Nephron progenitor cell (in vitro differentiated cells): ENCODE measurements around the gene SMARCB1.
"Not testable (repeated sequence)": the region's sequence is repeated elsewhere in the genome, so short reads cannot be mapped to it uniquely, and the experiment has no call there.

ENCODE experiments used
- DNase-seq: peaks from one replicate; pipeline ENCODE4 v3.0.0; 2021
- H3K27ac Mint-ChIP-seq: 2 replicates; pipeline ENCODE4 v1.8.0; 2021; ENCODE audit warnings: mild to moderate bottlenecking, moderate library complexity, mixed read lengths
- H3K27me3 Mint-ChIP-seq: 2 replicates; pipeline ENCODE4 v1.8.0; 2021; ENCODE audit warnings: mild to moderate bottlenecking, low read depth, mixed read lengths; ENCODE audit not compliant: poor library complexity
- H3K36me3 Mint-ChIP-seq: 2 replicates; pipeline ENCODE4 v1.8.0; 2021; ENCODE audit warnings: low read depth, mixed read lengths
- H3K4me1 Mint-ChIP-seq: 2 replicates; pipeline ENCODE4 v1.8.0; 2021; ENCODE audit warnings: mixed read lengths
- H3K4me3 Mint-ChIP-seq: 2 replicates; pipeline ENCODE4 v1.8.0; 2021; ENCODE audit warnings: mild to moderate bottlenecking, moderate library complexity, mixed read lengths
- H3K9me3 Mint-ChIP-seq: 2 replicates; pipeline ENCODE4 v1.8.0; 2021; ENCODE audit warnings: mild to moderate bottlenecking, moderate library complexity, mixed read lengths
- TF ChIP-seq, protein P1 (sequence below): fragments of 200-600 bp; sonication (generic); IDR thresholded peaks from 2 replicates; pipeline ENCODE4 v1.5.0; 2021; ENCODE audit warnings: antibody characterized with exemption

SMARCB1 gene

DNA sequence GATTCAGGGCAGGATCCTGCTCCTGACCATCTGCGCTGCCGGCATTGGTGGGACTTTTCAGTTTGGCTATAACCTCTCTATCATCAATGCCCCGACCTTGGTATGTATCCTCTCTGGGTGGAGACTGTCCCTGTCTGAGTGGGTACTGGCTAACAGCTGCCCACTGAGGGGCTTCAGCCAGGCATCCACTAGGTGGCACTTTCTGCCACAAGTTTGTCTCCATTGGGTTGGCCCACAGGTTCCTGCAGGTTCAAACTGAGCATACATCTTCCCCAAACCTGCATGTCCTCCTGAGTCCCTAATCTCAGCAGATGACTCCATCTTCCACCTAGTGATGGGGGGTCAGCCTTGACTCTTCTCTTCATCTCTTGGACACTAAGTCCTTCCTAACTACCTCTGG is 75.3 kb downstream of the SMARCB1 start:
- Mint-ChIP-seq H3K4me1 (peaks cover 24% of the 10 kb centered on the region), H3K36me3 (peaks cover 18% of the 10 kb centered on the region), H3K4me3 (no peak overlapping the region), H3K27ac (peak overlapping the region; percentile 22), H3K9me3 (no peaks in the 10 kb centered on the region), H3K27me3 (no peaks in the 10 kb centered on the region)
- TF ChIP-seq, protein P1, sequence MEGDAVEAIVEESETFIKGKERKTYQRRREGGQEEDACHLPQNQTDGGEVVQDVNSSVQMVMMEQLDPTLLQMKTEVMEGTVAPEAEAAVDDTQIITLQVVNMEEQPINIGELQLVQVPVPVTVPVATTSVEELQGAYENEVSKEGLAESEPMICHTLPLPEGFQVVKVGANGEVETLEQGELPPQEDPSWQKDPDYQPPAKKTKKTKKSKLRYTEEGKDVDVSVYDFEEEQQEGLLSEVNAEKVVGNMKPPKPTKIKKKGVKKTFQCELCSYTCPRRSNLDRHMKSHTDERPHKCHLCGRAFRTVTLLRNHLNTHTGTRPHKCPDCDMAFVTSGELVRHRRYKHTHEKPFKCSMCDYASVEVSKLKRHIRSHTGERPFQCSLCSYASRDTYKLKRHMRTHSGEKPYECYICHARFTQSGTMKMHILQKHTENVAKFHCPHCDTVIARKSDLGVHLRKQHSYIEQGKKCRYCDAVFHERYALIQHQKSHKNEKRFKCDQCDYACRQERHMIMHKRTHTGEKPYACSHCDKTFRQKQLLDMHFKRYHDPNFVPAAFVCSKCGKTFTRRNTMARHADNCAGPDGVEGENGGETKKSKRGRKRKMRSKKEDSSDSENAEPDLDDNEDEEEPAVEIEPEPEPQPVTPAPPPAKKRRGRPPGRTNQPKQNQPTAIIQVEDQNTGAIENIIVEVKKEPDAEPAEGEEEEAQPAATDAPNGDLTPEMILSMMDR, result peak; percentile 40
- peak; percentile 36 for DNase-seq

DNA sequence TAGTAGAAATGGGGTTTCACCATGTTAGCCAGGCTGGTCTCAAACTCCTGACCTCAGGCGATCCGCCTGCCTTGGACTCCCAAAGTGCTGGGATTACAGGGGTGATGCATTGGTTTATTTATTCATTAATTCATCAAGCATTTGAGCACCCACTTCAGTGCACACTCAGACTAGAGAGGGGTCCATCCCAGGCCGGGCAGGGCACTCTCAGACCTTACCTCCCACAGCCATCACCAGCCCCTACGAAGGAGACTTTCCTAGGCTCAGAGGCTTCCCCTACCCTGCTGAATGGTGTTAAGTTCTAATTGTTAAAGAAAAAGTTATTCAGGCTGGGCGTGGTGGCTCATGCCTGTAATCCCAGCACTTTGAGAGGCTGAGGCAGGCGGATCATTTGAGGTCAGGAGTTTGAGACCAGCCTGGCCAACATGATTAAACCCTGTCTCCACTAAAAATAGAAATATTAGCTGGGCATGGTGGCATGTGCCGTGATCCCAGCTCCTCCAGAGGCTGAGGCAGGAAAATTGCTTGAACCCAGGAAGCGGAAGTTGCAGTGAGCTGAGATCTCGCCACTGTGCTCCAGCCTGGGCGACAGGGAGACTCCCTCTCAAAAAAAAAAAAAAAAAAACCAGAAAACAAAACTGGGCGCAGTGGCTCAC is 77.9 kb downstream of the SMARCB1 start:
- not testable (repeated sequence) for H3K4me3 Mint-ChIP-seq, H3K9me3 Mint-ChIP-seq, H3K27me3 Mint-ChIP-seq, H3K4me1 Mint-ChIP-seq, DNase-seq, H3K27ac Mint-ChIP-seq
- H3K36me3 Mint-ChIP-seq, result peaks cover 42% of the 10 kb centered on the region

DNA sequence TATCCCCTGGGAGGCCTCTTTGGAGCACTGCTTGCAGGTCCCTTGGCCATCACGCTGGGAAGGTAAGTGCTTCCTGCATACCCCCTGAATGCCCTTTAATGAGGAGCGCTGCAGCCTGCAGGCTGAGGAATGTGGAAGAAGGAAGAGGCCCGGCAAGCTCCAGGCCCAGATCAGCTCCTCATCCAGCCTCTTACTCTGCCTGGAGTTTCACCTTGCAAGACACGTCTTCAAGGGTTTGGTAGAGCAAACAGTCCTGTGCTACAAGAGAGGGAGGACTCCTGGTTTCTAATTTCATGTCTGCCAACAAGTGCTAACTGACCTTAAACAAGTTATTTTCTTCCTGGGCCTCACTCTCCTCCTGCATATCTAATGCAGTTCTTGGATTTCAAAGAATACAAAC is 81.8 kb downstream of the SMARCB1 start:
- peaks cover 44% of the 10 kb centered on the region for H3K36me3 Mint-ChIP-seq
- no peaks in the 10 kb centered on the region for H3K9me3 Mint-ChIP-seq
- no peak overlapping the region for H3K4me3 Mint-ChIP-seq
- TF ChIP-seq, protein P1, result no peak
- no peaks in the 10 kb centered on the region for H3K4me1 Mint-ChIP-seq
- H3K27me3 Mint-ChIP-seq, result no peaks in the 10 kb centered on the region
- DNase-seq, result no peak
- H3K27ac Mint-ChIP-seq, result no peak overlapping the region

DNA sequence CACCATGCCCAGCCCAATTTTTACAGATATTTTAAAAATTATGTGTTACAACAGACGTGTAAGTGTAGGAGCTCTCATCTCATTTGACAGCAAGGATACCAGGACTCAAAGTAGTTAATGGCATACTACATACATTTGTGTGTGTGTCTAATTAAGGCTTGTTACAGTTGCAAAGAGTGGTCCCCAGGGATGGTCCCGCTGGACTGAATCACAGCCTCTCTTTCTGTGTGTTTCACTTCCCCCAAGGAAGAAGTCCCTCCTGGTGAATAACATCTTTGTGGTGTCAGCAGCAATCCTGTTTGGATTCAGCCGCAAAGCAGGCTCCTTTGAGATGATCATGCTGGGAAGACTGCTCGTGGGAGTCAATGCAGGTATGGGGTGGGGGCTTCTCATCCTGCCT is 88.1 kb downstream of the SMARCB1 start:
- DNase-seq, result no peak
- peaks cover 57% of the 10 kb centered on the region for H3K36me3 Mint-ChIP-seq
- peaks cover 12% of the 10 kb centered on the region for H3K4me1 Mint-ChIP-seq
- H3K4me3 Mint-ChIP-seq, result no peak overlapping the region
- no peaks in the 10 kb centered on the region for H3K9me3 Mint-ChIP-seq
- no peak overlapping the region for H3K27ac Mint-ChIP-seq
- peaks cover 7% of the 10 kb centered on the region for H3K27me3 Mint-ChIP-seq
- TF ChIP-seq, protein P1, result no peak

DNA sequence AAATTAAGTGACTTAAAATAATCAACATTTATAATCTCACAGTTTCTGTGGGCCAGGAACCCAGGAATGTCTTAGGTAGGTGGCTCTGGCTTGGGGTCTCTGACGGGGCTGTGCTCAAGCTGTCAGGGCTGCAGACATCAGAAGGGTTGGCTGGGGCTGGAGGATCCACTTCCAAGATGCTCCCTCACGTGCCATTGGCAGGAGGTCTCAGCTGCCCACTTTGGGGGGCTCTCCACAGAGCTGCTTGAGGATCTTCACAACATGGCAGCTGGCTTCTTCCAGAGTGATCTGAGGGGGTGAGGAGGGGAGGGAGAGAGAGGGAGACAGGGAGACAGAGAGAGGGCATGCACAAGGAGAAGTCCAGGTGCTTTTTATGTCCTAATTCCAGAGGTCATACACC is 89.0 kb downstream of the SMARCB1 start:
- no peaks in the 10 kb centered on the region for H3K9me3 Mint-ChIP-seq
- no peak overlapping the region for H3K27ac Mint-ChIP-seq
- H3K36me3 Mint-ChIP-seq, result peaks cover 59% of the 10 kb centered on the region
- peaks cover 12% of the 10 kb centered on the region for H3K4me1 Mint-ChIP-seq
- no peak overlapping the region for H3K4me3 Mint-ChIP-seq
- DNase-seq, result no peak
- TF ChIP-seq, protein P1, result no peak
- peaks cover 7% of the 10 kb centered on the region for H3K27me3 Mint-ChIP-seq

DNA sequence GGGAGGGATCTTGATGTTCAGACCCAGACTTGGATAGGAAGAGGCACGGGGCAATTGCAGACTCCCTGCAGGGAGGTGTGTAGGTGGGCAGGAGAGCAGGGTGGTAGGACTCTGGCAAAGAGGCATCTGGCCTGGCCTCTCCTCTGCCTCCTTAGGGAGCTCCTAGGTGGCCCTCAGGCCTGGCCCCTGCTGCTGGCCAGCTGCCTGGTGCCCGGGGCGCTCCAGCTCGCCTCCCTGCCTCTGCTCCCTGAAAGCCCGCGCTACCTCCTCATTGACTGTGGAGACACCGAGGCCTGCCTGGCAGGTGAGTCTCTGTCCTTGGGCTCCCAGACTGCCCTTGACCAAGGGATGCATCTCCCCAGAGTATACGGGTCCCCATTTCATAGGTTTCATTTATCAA is 90.8 kb downstream of the SMARCB1 start:
- no peaks in the 10 kb centered on the region for H3K9me3 Mint-ChIP-seq
- TF ChIP-seq, protein P1, result no peak
- H3K36me3 Mint-ChIP-seq, result peaks cover 75% of the 10 kb centered on the region
- no peak for DNase-seq
- no peak overlapping the region for H3K4me3 Mint-ChIP-seq
- peaks cover 12% of the 10 kb centered on the region for H3K4me1 Mint-ChIP-seq
- no peak overlapping the region for H3K27ac Mint-ChIP-seq
- H3K27me3 Mint-ChIP-seq, result peaks cover 7% of the 10 kb centered on the region
